GM23248 (cell line): ENCODE results near the gene ZBTB46. TPM values are rescaled to one million over a fixed set of nuclear protein-coding genes. Genes with fewer than 3 reads are reported as not detected.

Experiments used
- DNase-seq: peaks from one replicate; pipeline ENCODE4 v3.0.0-alpha.2; 2015
- H2AFZ ChIP-seq: fragments of 200-600 bp; sonication (generic); 2 replicates; pipeline ENCODE4 v1.6.1; 2016; ENCODE audit warnings: antibody characterized with exemption
- H3F3A ChIP-seq: fragments of 200-600 bp; sonication (generic); 2 replicates; pipeline ENCODE4 v1.6.1; 2016; ENCODE audit warnings: mild to moderate bottlenecking, antibody characterized with exemption, mixed run types; ENCODE audit not compliant: insufficient read depth
- H3K27ac ChIP-seq: fragments of 200-600 bp; sonication (generic); 2 replicates; pipeline ENCODE4 v1.5.1; 2016; ENCODE audit warnings: mild to moderate bottlenecking
- H3K27me3 ChIP-seq: fragments of 200-600 bp; sonication (generic); replicated peaks from 2 replicates; pipeline ENCODE4 v1.6.1; 2016; ENCODE audit warnings: mild to moderate bottlenecking; ENCODE audit not compliant: insufficient read depth
- H3K36me3 ChIP-seq: fragments of 200-600 bp; sonication (generic); 2 replicates; pipeline ENCODE4 v1.6.1; 2016; ENCODE audit warnings: low read depth, mild to moderate bottlenecking
- H3K4me1 ChIP-seq: fragments of 200-600 bp; sonication (generic); 2 replicates; pipeline ENCODE4 v1.6.1; 2016; ENCODE audit warnings: mild to moderate bottlenecking; ENCODE audit not compliant: insufficient read depth
- H3K4me2 ChIP-seq: fragments of 200-600 bp; sonication (generic); one replicate; pipeline ENCODE4 v1.6.1; 2016; ENCODE audit warnings: mild to moderate bottlenecking; ENCODE audit not compliant: unreplicated experiment
- H3K4me3 ChIP-seq: fragments of 200-600 bp; sonication (generic); 2 replicates; pipeline ENCODE4 v1.5.1; 2016; ENCODE audit warnings: mild to moderate bottlenecking
- H3K79me2 ChIP-seq: fragments of 200-600 bp; sonication (generic); 2 replicates; pipeline ENCODE4 v1.6.1; 2016; ENCODE audit warnings: mild to moderate bottlenecking; ENCODE audit not compliant: insufficient read depth
- H3K9ac ChIP-seq: fragments of 200-600 bp; sonication (generic); 2 replicates; pipeline ENCODE4 v1.6.1; 2016; ENCODE audit warnings: mild to moderate bottlenecking
- H3K9me2 ChIP-seq: fragments of 200-600 bp; sonication (generic); 2 replicates; pipeline ENCODE4 v1.6.1; 2016; ENCODE audit warnings: mixed run types, mild to moderate bottlenecking, moderate library complexity; ENCODE audit not compliant: insufficient read depth
- H3K9me3 ChIP-seq: fragments of 200-600 bp; sonication (generic); one replicate; pipeline ENCODE4 v1.6.1; 2017; ENCODE audit warnings: low read depth
- H4K20me1 ChIP-seq: fragments of 200-600 bp; sonication (generic); 2 replicates; pipeline ENCODE4 v1.6.0; 2016; ENCODE audit not compliant: insufficient read depth
- EZH2 ChIP-seq: fragments of 200-600 bp; sonication (generic); IDR thresholded peaks from 2 replicates; pipeline ENCODE4 v1.6.1; 2018; ENCODE audit warnings: antibody characterized with exemption, mild to moderate bottlenecking; ENCODE audit not compliant: insufficient read depth, poor library complexity, severe bottlenecking
- EZH2phosphoT487 ChIP-seq: fragments of 200-600 bp; sonication (generic); IDR thresholded peaks from 2 replicates; pipeline ENCODE4 v1.6.1; 2018; ENCODE audit warnings: antibody characterized with exemption, moderate library complexity, mild to moderate bottlenecking, low read depth; ENCODE audit not compliant: insufficient read depth
- WGBS, 2 experiments: methylation state at CpG; one replicate each; pipeline ENCODE4 v1.1.6; 2015 to 2017; ENCODE audit warnings: low lambda C conversion rate in 2 of 2, low coverage in 1 of 2; ENCODE audit errors: missing lambda C conversion rate in 2 of 2; 5-methylcytosine and 5-hydroxymethylcytosine counted together
- in situ Hi-C: fragments of 300-500 bp; cut with MboI; formaldehyde crosslinking; loops from 2 replicates; pipeline ENCODE4 v1.15.0; 2020
- polyA plus RNA-seq: library from polyadenylated mRNA; unstranded; fragments of >200 nt; fragmentation: Nextera tagmentation; extraction: Ambion mirVana; gene quantifications from 2 replicates; pipeline ENCODE4 v1.2.1, GENCODE V29; 2016
- small RNA-seq: library from RNA; depleted of rRNA; stranded (forward); fragments of <200 nt; gene quantifications from one replicate; pipeline ENCODE3, GENCODE V24; 2014; ENCODE audit warnings: low read depth, low replicate concordance
- total RNA-seq: library from RNA; depleted of rRNA; stranded (reverse); fragments of >200 nt; shearing (Covaris generic); gene quantifications from 2 replicates; pipeline ENCODE4 v1.2.3, GENCODE V29; 2014; rRNA removed

Gene ZBTB46
- total and polyA plus RNA-seq, 2 experiments from 2014 or later: 0.33 to 1.9 TPM

GRCh38 chr20:63695424-63696305 is 135.4 kb downstream of the ZBTB46 start:
- Histone ChIP-seq H3K9me2 (no peaks in the 10 kb centered on the region), H2AFZ (no peak overlapping the region), H3K4me1 (peaks cover 24% of the 10 kb centered on the region), H3K27ac (no peak overlapping the region), H3K9me3 (no peaks in the 10 kb centered on the region), H3K79me2 (peaks cover 8% of the 10 kb centered on the region; the same call in 1 of the 2 replicates), H3K4me2 (no peak overlapping the region), H3K9ac (no peak overlapping the region), H3K4me3 (no peak overlapping the region), H3K36me3 (no peaks in the 10 kb centered on the region), H3F3A (no peaks in the 10 kb centered on the region; the same call in 1 of the 2 replicates), H3K27me3 (no peaks in the 10 kb centered on the region), H4K20me1 (no peaks in the 10 kb centered on the region)
- no peak for DNase-seq
- 70 to 75% methylated on average over 24 to 25 of the region's 25 CpGs for WGBS, 2 experiments
- TF ChIP-seq EZH2phosphoT487: no peak
- no peak for TF ChIP-seq EZH2
- in situ Hi-C loops: no loop called here

- no peak overlapping the region for H3K27ac ChIP-seq
- TF ChIP-seq EZH2phosphoT487 (no peak), EZH2 (no peak)
- no peak overlapping the region for H2AFZ ChIP-seq
- in situ Hi-C loops: no loop called here
- H4K20me1 ChIP-seq: no peaks in the 10 kb centered on the region
- peaks cover 1% of the 10 kb centered on the region; the same call in 1 of the 2 replicates for H3K79me2 ChIP-seq
- H3K4me3 ChIP-seq: no peak overlapping the region
- no peaks in the 10 kb centered on the region for H3K9me2 ChIP-seq
- H3K4me2 ChIP-seq: no peak overlapping the region
- no peak for DNase-seq
- peaks cover 22% of the 10 kb centered on the region for H3K4me1 ChIP-seq
- no peak overlapping the region for H3K9ac ChIP-seq
- H3K9me3 ChIP-seq: no peaks in the 10 kb centered on the region
- H3K27me3 ChIP-seq: no peaks in the 10 kb centered on the region
- WGBS, 2 experiments: 87 to 92% methylated on average over 32 of the region's 37 CpGs
- no peaks in the 10 kb centered on the region; the same call in 1 of the 2 replicates for H3F3A ChIP-seq
- H3K36me3 ChIP-seq: no peaks in the 10 kb centered on the region
These were observed 136.3 kb downstream of the ZBTB46 start for GRCh38 chr20:63694584-63695423.

- Histone ChIP-seq H3K27me3 (no peaks in the 10 kb centered on the region), H4K20me1 (no peaks in the 10 kb centered on the region), H3K36me3 (no peaks in the 10 kb centered on the region), H3F3A (no peaks in the 10 kb centered on the region; the same call in 1 of the 2 replicates), H3K4me1 (peaks cover 13% of the 10 kb centered on the region), H3K9me2 (no peaks in the 10 kb centered on the region), H3K9ac (no peak overlapping the region), H3K9me3 (no peaks in the 10 kb centered on the region), H3K4me3 (no peak overlapping the region), H3K79me2 (no peaks in the 10 kb centered on the region), H3K27ac (no peak overlapping the region), H3K4me2 (no peak overlapping the region), H2AFZ (no peak overlapping the region)
- 88 to 91% methylated on average over 21 of the region's 21 CpGs for WGBS, 2 experiments
- TF ChIP-seq EZH2 (no peak), EZH2phosphoT487 (no peak)
- DNase-seq: no peak
- in situ Hi-C loops: no loop called here
These were observed 137.1 kb downstream of the ZBTB46 start for GRCh38 chr20:63693733-63694583.

Small RNA genes within 50 kb of the gene (small RNA-seq; reads per million reads assigned to genes)
- gene LIME1 (not detected), gene TNFRSF6B (not detected)

Other genes starting within 250 kb of the ZBTB46 start
- 13.6 and 15.4 TPM in 2 replicates for gene GMEB2, start 204.2 kb downstream of the ZBTB46 start, total RNA-seq
- 7.7 and 7.8 TPM in 2 replicates for gene GMEB2, start 204.2 kb downstream of the ZBTB46 start, polyA plus RNA-seq
- gene STMN3, start 177.8 kb downstream of the ZBTB46 start, total RNA-seq: 26.8 and 37.6 TPM in 2 replicates
- gene STMN3, start 177.8 kb downstream of the ZBTB46 start, polyA plus RNA-seq: 18.5 and 18.6 TPM in 2 replicates
- 15.6 and 30.7 TPM in 2 replicates for gene RTEL1, start 173.0 kb downstream of the ZBTB46 start, total RNA-seq
- 8.5 and 8.6 TPM in 2 replicates for gene RTEL1, start 173.0 kb downstream of the ZBTB46 start, polyA plus RNA-seq
- gene TNFRSF6B, start 134.6 kb downstream of the ZBTB46 start, total RNA-seq: 36.9 and 39.9 TPM in 2 replicates
- 17.4 and 17.5 TPM in 2 replicates for gene TNFRSF6B, start 134.6 kb downstream of the ZBTB46 start, polyA plus RNA-seq
- gene ARFRP1, start 123.3 kb downstream of the ZBTB46 start, total RNA-seq: 61.4 and 65.9 TPM in 2 replicates
- 57.6 and 60.8 TPM in 2 replicates for gene ARFRP1, start 123.3 kb downstream of the ZBTB46 start, polyA plus RNA-seq
- 26.2 and 28.5 TPM in 2 replicates for gene ZGPAT, start 123.2 kb downstream of the ZBTB46 start, total RNA-seq
- 19.9 and 22.7 TPM in 2 replicates for gene ZGPAT, start 123.2 kb downstream of the ZBTB46 start, polyA plus RNA-seq
- gene LIME1, start 94.6 kb downstream of the ZBTB46 start, total RNA-seq: 14.1 and 32.0 TPM in 2 replicates
- gene LIME1, start 94.6 kb downstream of the ZBTB46 start, polyA plus RNA-seq: 2.4 and 3.7 TPM in 2 replicates
- gene SLC2A4RG, start 91.5 kb downstream of the ZBTB46 start, total RNA-seq: 63.9 and 64.9 TPM in 2 replicates
- gene SLC2A4RG, start 91.5 kb downstream of the ZBTB46 start, polyA plus RNA-seq: 21.3 and 22.7 TPM in 2 replicates
- gene ABHD16B, start 30.2 kb upstream of the ZBTB46 start, total RNA-seq: not detected in 2 replicates
- gene ABHD16B, start 30.2 kb upstream of the ZBTB46 start, polyA plus RNA-seq: not detected in 2 replicates
- 198 and 214 TPM in 2 replicates for gene TPD52L2, start 34.0 kb upstream of the ZBTB46 start, total RNA-seq
- gene TPD52L2, start 34.0 kb upstream of the ZBTB46 start, polyA plus RNA-seq: 220 and 227 TPM in 2 replicates
- gene DNAJC5, start 63.9 kb upstream of the ZBTB46 start, total RNA-seq: 68.0 and 70.9 TPM in 2 replicates
- gene DNAJC5, start 63.9 kb upstream of the ZBTB46 start, polyA plus RNA-seq: 22.4 and 24.9 TPM in 2 replicates
- gene UCKL1, start 125.2 kb upstream of the ZBTB46 start, total RNA-seq: 17.6 and 21.5 TPM in 2 replicates
- gene UCKL1, start 125.2 kb upstream of the ZBTB46 start, polyA plus RNA-seq: 28.8 and 33.4 TPM in 2 replicates
- 16.4 and 16.6 TPM in 2 replicates for gene ZNF512B, start 138.7 kb upstream of the ZBTB46 start, total RNA-seq
- gene ZNF512B, start 138.7 kb upstream of the ZBTB46 start, polyA plus RNA-seq: 1.2 and 1.5 TPM in 2 replicates
- 0.38 and 1.3 TPM in 2 replicates for gene SAMD10, start 148.4 kb upstream of the ZBTB46 start, total RNA-seq
- 1.3 and 1.7 TPM in 2 replicates for gene SAMD10, start 148.4 kb upstream of the ZBTB46 start, polyA plus RNA-seq
- 39.0 and 47.1 TPM in 2 replicates for gene PRPF6, start 149.9 kb upstream of the ZBTB46 start, total RNA-seq
- 54.8 and 59.4 TPM in 2 replicates for gene PRPF6, start 149.9 kb upstream of the ZBTB46 start, polyA plus RNA-seq
- gene C20orf204, start 204.9 kb upstream of the ZBTB46 start, total RNA-seq: 0.32 and 0.51 TPM in 2 replicates
- 0.09 and 0.14 TPM in 2 replicates for gene C20orf204, start 204.9 kb upstream of the ZBTB46 start, polyA plus RNA-seq
- gene SOX18, start 218.4 kb upstream of the ZBTB46 start, total RNA-seq: not detected in 2 replicates
- gene SOX18, start 218.4 kb upstream of the ZBTB46 start, polyA plus RNA-seq: not detected in 2 replicates
- 34.3 and 39.2 TPM in 2 replicates for gene TCEA2, start 231.9 kb upstream of the ZBTB46 start, total RNA-seq
- gene TCEA2, start 231.9 kb upstream of the ZBTB46 start, polyA plus RNA-seq: 67.9 and 70.7 TPM in 2 replicates
- 7.0 and 13.2 TPM in 2 replicates for gene RGS19, start 248.3 kb upstream of the ZBTB46 start, total RNA-seq
- gene RGS19, start 248.3 kb upstream of the ZBTB46 start, polyA plus RNA-seq: 18.7 and 20.9 TPM in 2 replicates
- gene OPRL1, start 248.8 kb upstream of the ZBTB46 start, total RNA-seq: 0.86 and 1.1 TPM in 2 replicates
- 0.35 and 0.53 TPM in 2 replicates for gene OPRL1, start 248.8 kb upstream of the ZBTB46 start, polyA plus RNA-seq